Uterus (tissue), 2 donors: ENCODE measurements around the gene MEF2A.

Experiments used
- CTCF ChIP-seq, 4 experiments: fragments of 200-600 bp in 2 of 4; fragments of 450-650 bp in 2 of 4; sonication (generic) in 2 of 4; IDR thresholded peaks; one replicate each; pipeline ENCODE4 v1.5.1; 2016 to 2019; ENCODE audit warnings: antibody characterized with exemption in 4 of 4, mild to moderate bottlenecking in 2 of 4, moderate library complexity in 1 of 4
- POLR2A ChIP-seq, 2 donors: fragments of 450-650 bp; IDR thresholded peaks; one replicate each; pipeline ENCODE4 v1.6.1; 2016; ENCODE audit warnings: antibody characterized with exemption in 2 of 2, mild to moderate bottlenecking in 1 of 2, moderate library complexity in 1 of 2

GRCh38 chr15:99552111-99552510 lies 13.7 kb upstream of the MEF2A start:
- TF ChIP-seq CTCF (IDR thresholded peaks at IDR 0.05) (no peak), POLR2A (IDR thresholded peaks at IDR 0.05) (no peak)
